H1 (cell line): Measurements from ENCODE around the gene STK11. TPM values are rescaled to one million over a fixed set of nuclear protein-coding genes. Genes with fewer than 3 reads are reported as not detected.

ENCODE experiments used
- ASH2L ChIP-seq: fragments of 200-600, 300-600 bp; sonication (generic); IDR thresholded peaks from one replicate; pipeline ENCODE4 v1.7.1; 2017; ENCODE audit warnings: low read length
- CHD7 ChIP-seq: fragments of 300-600 bp; sonication (generic); IDR thresholded peaks from 2 replicates; pipeline ENCODE4 v1.7.1; 2012; ENCODE audit warnings: low read length, moderate library complexity, mild to moderate bottlenecking, inconsistent platforms; ENCODE audit not compliant: insufficient replicate concordance
- CTBP2 ChIP-seq: IDR thresholded peaks from 2 replicates; pipeline ENCODE4 v1.7.0; 2011; ENCODE audit warnings: borderline replicate concordance, mild to moderate bottlenecking, moderate library complexity, mixed read lengths, low read length; ENCODE audit not compliant: insufficient read depth, insufficient read length
- CTCF ChIP-seq, 3 experiments: IDR thresholded peaks; 1 replicate in 2 of 3; 2 replicates in 1 of 3; pipeline versions ENCODE4 v1.5.1 to v1.6.1; 2011; ENCODE audit warnings: low read length in 3 of 3, mild to moderate bottlenecking in 3 of 3, inconsistent platforms in 2 of 3, low read depth in 1 of 3, moderate library complexity in 1 of 3; ENCODE audit not compliant: insufficient read depth in 1 of 3; ENCODE audit errors: control extremely low read depth in 1 of 3
- FOSL1 ChIP-seq: IDR thresholded peaks from 2 replicates; pipeline ENCODE4 v1.6.1; 2011; ENCODE audit warnings: mild to moderate bottlenecking, low read depth, low read length, moderate library complexity; ENCODE audit not compliant: insufficient read depth
- GTF2F1 ChIP-seq: IDR thresholded peaks from 2 replicates; pipeline ENCODE4 v1.6.1; 2012; ENCODE audit warnings: low read depth, low read length, improper control_type of control experiment, borderline replicate concordance
- RXRA ChIP-seq: IDR thresholded peaks from 2 replicates; pipeline ENCODE4 v1.6.1; 2011; ENCODE audit warnings: low read depth, mild to moderate bottlenecking, low read length, moderate library complexity; ENCODE audit not compliant: insufficient read depth
- SP2 ChIP-seq: IDR thresholded peaks from 2 replicates; pipeline ENCODE4 v1.6.1; 2012; ENCODE audit warnings: mild to moderate bottlenecking, low read length, inconsistent platforms
- SUZ12 ChIP-seq: fragments of 200-600 bp; sonication (generic); IDR thresholded peaks from 2 replicates; pipeline ENCODE4 v1.6.1; 2012; ENCODE audit warnings: mild to moderate bottlenecking, inconsistent platforms, low read length, moderate library complexity, mixed read lengths
- ZNF274 ChIP-seq: IDR thresholded peaks from 2 replicates; pipeline ENCODE4 v1.7.0; 2012; ENCODE audit warnings: low read length, borderline replicate concordance; ENCODE audit errors: extremely low read depth
- polyA plus RNA-seq, 7 experiments: library from polyadenylated mRNA; depleted of rRNA in 3 of 7; stranded (reverse) in 5 of 7; unstranded in 2 of 7; fragments of >200 nt in 5 of 7; fragments of 200-250 nt in 2 of 7; gene quantifications; 1 replicate in 5 of 7; 2 replicates in 1 of 7; 4 replicates in 1 of 7; pipeline versions ENCODE4 v1.2.1 to v1.2.3, GENCODE V29; 2011 to 2013; ENCODE audit warnings: missing spikeins in 2 of 7, mixed read lengths in 2 of 7
- total RNA-seq: library from RNA; stranded (reverse); fragmentation: NEBNext Ultra II Directional; extraction: Animal tissue kit (Norgen Biotek cat#: 25700); gene quantifications from 2 replicates; pipeline ENCODE4 v1.2.1, GENCODE V29; 2021

STK11 gene
- total and polyA plus RNA-seq, 2 of the 8 experiments (the other 6 are each of a cell fraction or from before 2014, with no cell fraction given) = 45.3 to 70.7 TPM

- TF ChIP-seq CTCF (IDR thresholded peaks at IDR 0.05; ENCODE audit: control extremely low read depth in 1 of 3, insufficient read depth in 1 of 3, low read depth in 1 of 3, low read length in 3 of 3) (peak; percentile 26 to 63 (median 38); a peak in 3 of 4 replicates), CHD7 (no peak), FOSL1 (no peak), RXRA (no peak), SP2 (no peak), ASH2L (no peak), CTBP2 (no peak), ZNF274 (no peak), GTF2F1 (no peak), SUZ12 (no peak)
Observed at GRCh38 chr19:1261538-1261797, 55.9 kb downstream of the STK11 start (continued).
